Stomach (tissue), 4 donors: Measurements from ENCODE around the gene LIN52.

Experiments used
- POLR2A ChIP-seq, 4 donors: fragments of 450-650 bp; IDR thresholded peaks; one replicate each; pipeline ENCODE4 v1.6.1; 2016; ENCODE audit warnings: antibody characterized with exemption in 4 of 4, control low read depth in 2 of 4, mild to moderate bottlenecking in 1 of 4, moderate library complexity in 1 of 4
- TF ChIP-seq, protein P1 (sequence below), 7 experiments: fragments of 450-650 bp in 4 of 7; fragments of 200-600 bp in 3 of 7; sonication (generic) in 3 of 7; IDR thresholded peaks; one replicate each; pipeline ENCODE4 v1.5.1; 2016 to 2019; ENCODE audit warnings: antibody characterized with exemption in 7 of 7, control low read depth in 2 of 7, mild to moderate bottlenecking in 1 of 7

DNA sequence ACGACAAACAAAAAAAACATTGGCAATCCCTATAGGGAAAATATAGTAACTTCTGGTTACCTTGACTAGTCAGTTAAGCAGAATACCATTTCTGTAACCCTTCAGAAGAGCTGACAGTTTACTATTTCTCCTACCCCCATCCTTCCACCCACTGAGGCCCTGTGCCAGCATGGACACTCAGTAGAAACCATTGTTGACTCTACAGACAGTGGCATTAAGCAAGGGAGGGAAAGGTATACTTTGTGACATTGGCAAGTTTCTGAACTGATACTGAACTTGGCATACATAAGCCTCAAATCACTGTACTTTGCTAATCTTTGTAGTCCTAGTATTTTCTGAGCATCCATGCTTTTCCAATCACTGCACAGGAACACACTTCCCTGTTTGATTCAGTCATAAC lies 121.1 kb downstream of the LIN52 start:
- TF ChIP-seq, protein P1, sequence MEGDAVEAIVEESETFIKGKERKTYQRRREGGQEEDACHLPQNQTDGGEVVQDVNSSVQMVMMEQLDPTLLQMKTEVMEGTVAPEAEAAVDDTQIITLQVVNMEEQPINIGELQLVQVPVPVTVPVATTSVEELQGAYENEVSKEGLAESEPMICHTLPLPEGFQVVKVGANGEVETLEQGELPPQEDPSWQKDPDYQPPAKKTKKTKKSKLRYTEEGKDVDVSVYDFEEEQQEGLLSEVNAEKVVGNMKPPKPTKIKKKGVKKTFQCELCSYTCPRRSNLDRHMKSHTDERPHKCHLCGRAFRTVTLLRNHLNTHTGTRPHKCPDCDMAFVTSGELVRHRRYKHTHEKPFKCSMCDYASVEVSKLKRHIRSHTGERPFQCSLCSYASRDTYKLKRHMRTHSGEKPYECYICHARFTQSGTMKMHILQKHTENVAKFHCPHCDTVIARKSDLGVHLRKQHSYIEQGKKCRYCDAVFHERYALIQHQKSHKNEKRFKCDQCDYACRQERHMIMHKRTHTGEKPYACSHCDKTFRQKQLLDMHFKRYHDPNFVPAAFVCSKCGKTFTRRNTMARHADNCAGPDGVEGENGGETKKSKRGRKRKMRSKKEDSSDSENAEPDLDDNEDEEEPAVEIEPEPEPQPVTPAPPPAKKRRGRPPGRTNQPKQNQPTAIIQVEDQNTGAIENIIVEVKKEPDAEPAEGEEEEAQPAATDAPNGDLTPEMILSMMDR (IDR thresholded peaks at IDR 0.05), result no peak
- TF ChIP-seq POLR2A (IDR thresholded peaks at IDR 0.05), result no peak
